SK-N-SH treated with all-trans-retinoic acid at 6 μM for 48 hours (cell line): ENCODE results near the gene SLC5A5.
"Not testable (repeated sequence)": the region's sequence is repeated elsewhere in the genome, so short reads cannot be mapped to it uniquely, and the experiment has no call there.

Source experiments
- ESRRG ChIP-seq: fragments of 250-450 bp; sonication (Bioruptor Pico); IDR thresholded peaks from 2 replicates; pipeline ENCODE4 v1.6.1; 2021; ENCODE audit warnings: mild to moderate bottlenecking
- ISL1 ChIP-seq: fragments of 250-450 bp; sonication (Bioruptor Pico); IDR thresholded peaks from 2 replicates; pipeline ENCODE4 v2.1.2; 2022; ENCODE audit warnings: mild to moderate bottlenecking, moderate library complexity
- ZC3H10 ChIP-seq: fragments of 250-450 bp; sonication (Bioruptor Pico); IDR thresholded peaks from 2 replicates; pipeline ENCODE4 v1.5.1; 2021; ENCODE audit warnings: mild to moderate bottlenecking, moderate library complexity
- ZFP30 ChIP-seq: fragments of 450-650 bp; formaldehyde crosslinking; IDR thresholded peaks from 2 replicates; pipeline ENCODE4 v1.5.0; 2022; ENCODE audit warnings: mild to moderate bottlenecking, moderate library complexity
- TF ChIP-seq, protein P1 (sequence below): fragments of 250-450 bp; sonication (Bioruptor Pico); IDR thresholded peaks from 2 replicates; pipeline ENCODE4 v1.8.0; 2021; ENCODE audit warnings: low read depth, mild to moderate bottlenecking, moderate library complexity, borderline replicate concordance

DNA sequence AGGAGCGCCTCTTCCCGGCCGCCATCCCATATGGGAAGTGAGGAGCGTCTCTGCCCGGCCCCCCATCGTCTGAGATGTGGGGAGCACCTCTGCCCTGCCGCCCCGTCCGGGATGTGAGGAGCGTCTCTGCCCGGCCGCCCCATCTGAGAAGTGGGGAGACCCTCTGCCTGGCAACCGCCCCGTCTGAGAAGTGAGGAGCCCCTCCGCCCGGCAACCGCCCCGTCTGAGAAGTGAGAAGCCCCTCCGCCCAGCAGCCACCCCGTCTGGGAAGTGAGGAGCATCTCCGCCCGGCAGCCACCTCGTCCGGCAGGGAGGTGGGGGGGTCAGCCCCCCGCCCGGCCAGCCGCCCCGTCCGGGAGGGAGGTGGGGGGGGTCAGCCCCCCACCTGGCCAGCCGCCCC lies 46.4 kb downstream of the SLC5A5 start:
- not testable (repeated sequence) for TF ChIP-seq ISL1, ESRRG, ZFP30, ZC3H10 (CRISPR knock-in tag)
- TF ChIP-seq, protein P1, sequence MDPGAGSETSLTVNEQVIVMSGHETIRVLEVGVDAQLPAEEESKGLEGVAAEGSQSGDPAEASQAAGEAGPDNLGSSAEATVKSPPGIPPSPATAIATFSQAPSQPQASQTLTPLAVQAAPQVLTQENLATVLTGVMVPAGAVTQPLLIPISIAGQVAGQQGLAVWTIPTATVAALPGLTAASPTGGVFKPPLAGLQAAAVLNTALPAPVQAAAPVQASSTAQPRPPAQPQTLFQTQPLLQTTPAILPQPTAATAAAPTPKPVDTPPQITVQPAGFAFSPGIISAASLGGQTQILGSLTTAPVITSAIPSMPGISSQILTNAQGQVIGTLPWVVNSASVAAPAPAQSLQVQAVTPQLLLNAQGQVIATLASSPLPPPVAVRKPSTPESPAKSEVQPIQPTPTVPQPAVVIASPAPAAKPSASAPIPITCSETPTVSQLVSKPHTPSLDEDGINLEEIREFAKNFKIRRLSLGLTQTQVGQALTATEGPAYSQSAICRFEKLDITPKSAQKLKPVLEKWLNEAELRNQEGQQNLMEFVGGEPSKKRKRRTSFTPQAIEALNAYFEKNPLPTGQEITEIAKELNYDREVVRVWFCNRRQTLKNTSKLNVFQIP, result not testable (repeated sequence)
